Putamen (tissue), 1 donor: ENCODE measurements around the gene VPS33A.
"Not testable (repeated sequence)": the region's sequence is repeated elsewhere in the genome, so short reads cannot be mapped to it uniquely, and the experiment has no call there.

ENCODE experiments used
- DNase-seq: peaks from one replicate; pipeline ENCODE4 v3.0.0-alpha.2; 2016; ENCODE audit warnings: low spot score

Gene VPS33A

GRCh38 chr12:122266230-122266901 lies at the start of gene VPS33A:
VPS33A (minus strand) TSS chr12:122266494; CDS start chr12:122266408, 86 bp downstream.
- peak; percentile 95 for DNase-seq

GRCh38 chr12:122312926-122313325 lies 46.6 kb upstream of the VPS33A start:
- DNase-seq: no peak

GRCh38 chr12:122311696-122312095 lies 45.4 kb upstream of the VPS33A start:
- DNase-seq: no peak

GRCh38 chr12:122310626-122311333 lies 44.5 kb upstream of the VPS33A start:
- peak; percentile 29 for DNase-seq

- peak; percentile 63 for DNase-seq
Measured at GRCh38 chr12:122309564-122310121, 43.3 kb upstream of the VPS33A start.

GRCh38 chr12:122308811-122309210 lies 42.5 kb upstream of the VPS33A start:
- DNase-seq: no peak

- DNase-seq: no peak
Measured at GRCh38 chr12:122306407-122306806, 40.1 kb upstream of the VPS33A start.

GRCh38 chr12:122304924-122305323 lies 38.6 kb upstream of the VPS33A start:
- DNase-seq: no peak

- DNase-seq: no peak
Measured at GRCh38 chr12:122303068-122303467, 36.8 kb upstream of the VPS33A start.

- no peak for DNase-seq
Measured at GRCh38 chr12:122298071-122298748, 31.9 kb upstream of the VPS33A start.

- peak; percentile 67 for DNase-seq
Measured at GRCh38 chr12:122297494-122297893, 31.2 kb upstream of the VPS33A start.

- no peak for DNase-seq
Measured at GRCh38 chr12:122295877-122296276, 29.6 kb upstream of the VPS33A start.

- DNase-seq: no peak
Measured at GRCh38 chr12:122293081-122293480, 26.8 kb upstream of the VPS33A start.

- DNase-seq: no peak
Measured at GRCh38 chr12:122291431-122291830, 25.1 kb upstream of the VPS33A start.

- DNase-seq: no peak
Measured at GRCh38 chr12:122283680-122284079, 17.4 kb upstream of the VPS33A start.

GRCh38 chr12:122282061-122282460 lies 15.8 kb upstream of the VPS33A start:
- DNase-seq: no peak

- DNase-seq: no peak
Measured at GRCh38 chr12:122276242-122276641, 9.9 kb upstream of the VPS33A start.

GRCh38 chr12:122275459-122275858 lies 9.2 kb upstream of the VPS33A start:
- DNase-seq: no peak

GRCh38 chr12:122265886-122266229 lies 436 bp downstream of the VPS33A start:
- DNase-seq: peak; percentile 24

- no peak for DNase-seq
Measured at GRCh38 chr12:122265476-122265875, 818 bp downstream of the VPS33A start.

- not testable (repeated sequence) for DNase-seq
Measured at GRCh38 chr12:122260735-122261134, 5.6 kb downstream of the VPS33A start.

GRCh38 chr12:122258939-122259338 lies 7.4 kb downstream of the VPS33A start:
- not testable (repeated sequence) for DNase-seq

GRCh38 chr12:122258462-122258861 lies 7.8 kb downstream of the VPS33A start:
- not testable (repeated sequence) for DNase-seq
